CD4-positive, alpha-beta T cell treated with Interleukin-21 for 1 hour (primary cell): ENCODE measurements around the gene DKK2.
"Not testable (repeated sequence)": the region's sequence is repeated elsewhere in the genome, so short reads cannot be mapped to it uniquely, and the experiment has no call there.

Experiments used
- DNase-seq: peaks from one replicate; pipeline ENCODE4 v3.0.0-alpha.2; 2020

The DKK2 gene

GRCh38 chr4:107011312-107011711, 24.8 kb downstream of the DKK2 start:
- no peak for DNase-seq

GRCh38 chr4:107009196-107009968, 26.7 kb downstream of the DKK2 start:
- DNase-seq, result no peak

- no peak for DNase-seq
Measured at GRCh38 chr4:107008115-107008514, 28.0 kb downstream of the DKK2 start.

- DNase-seq, result no peak
Measured at GRCh38 chr4:107006218-107006617, 29.9 kb downstream of the DKK2 start.

- no peak for DNase-seq
Measured at GRCh38 chr4:106996490-106996889, 39.6 kb downstream of the DKK2 start.

GRCh38 chr4:106993827-106994226, 42.3 kb downstream of the DKK2 start:
- DNase-seq, result no peak

DNA sequence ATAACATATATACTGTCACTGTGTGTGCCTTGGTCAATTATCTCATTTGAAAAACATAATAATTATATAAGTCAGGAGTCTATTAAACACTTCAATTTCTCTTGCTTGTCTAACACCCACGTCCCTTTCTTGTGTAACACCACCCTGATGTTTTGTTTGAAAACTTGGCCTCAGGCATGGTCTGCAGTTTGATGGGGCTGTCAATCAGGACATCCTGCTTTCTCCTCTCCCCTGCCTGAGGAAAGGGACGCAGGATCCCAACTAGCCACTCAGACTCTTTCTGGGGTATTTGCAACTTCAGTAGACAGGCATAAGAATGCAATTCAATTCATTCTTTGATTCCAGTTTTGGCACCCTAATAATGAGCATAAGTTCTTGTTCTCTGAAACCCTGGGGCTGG, 48.8 kb downstream of the DKK2 start:
- no peak for DNase-seq

- no peak for DNase-seq
Measured at GRCh38 chr4:106986486-106986885, 49.6 kb downstream of the DKK2 start.

DNA sequence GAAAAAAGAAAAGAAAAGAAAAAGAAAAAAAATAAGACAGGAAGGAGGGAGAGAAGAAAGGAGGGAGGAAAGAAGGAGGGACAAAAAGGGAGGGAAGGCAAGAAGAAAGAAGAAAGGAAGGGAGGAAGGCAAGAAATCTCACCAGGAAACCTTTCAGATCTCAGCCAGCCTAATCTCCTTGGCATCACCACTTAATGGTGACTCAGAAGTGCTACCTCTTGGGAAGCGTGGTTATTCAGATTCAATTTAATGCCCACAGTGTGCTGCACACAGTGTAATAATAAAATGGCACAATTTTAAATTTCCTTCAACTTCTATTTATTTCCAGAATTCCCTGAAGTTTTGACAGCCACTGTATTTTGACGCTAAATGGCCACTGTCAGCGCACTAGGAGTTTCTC, 50.3 kb downstream of the DKK2 start:
- no peak for DNase-seq

- DNase-seq, result no peak
Measured at GRCh38 chr4:106982711-106983211, 53.4 kb downstream of the DKK2 start.

GRCh38 chr4:106981431-106981830, 54.7 kb downstream of the DKK2 start:
- no peak for DNase-seq

DNA sequence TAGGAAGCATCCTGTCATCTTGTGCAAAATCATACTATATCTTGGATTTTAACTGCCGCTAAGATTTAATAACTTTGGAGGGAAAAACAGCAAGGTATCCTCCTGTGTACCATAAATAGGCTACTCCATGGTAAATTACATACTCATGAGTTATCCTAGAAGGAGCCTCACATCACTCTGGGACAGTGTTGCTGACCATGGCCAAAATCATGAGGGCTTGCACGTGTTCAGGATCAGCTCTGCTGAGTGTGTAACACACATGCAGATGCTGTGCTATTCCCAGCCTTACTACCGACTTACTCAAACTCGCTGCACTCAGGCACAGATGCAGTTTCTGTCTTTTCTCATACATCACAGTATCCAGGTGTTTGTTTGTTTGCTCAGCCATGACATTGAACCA, 56.6 kb downstream of the DKK2 start:
- DNase-seq, result no peak

- DNase-seq, result no peak
Measured at GRCh38 chr4:106978046-106978774, 57.9 kb downstream of the DKK2 start.

GRCh38 chr4:106971636-106972035, 64.5 kb downstream of the DKK2 start:
- DNase-seq, result no peak

DNA sequence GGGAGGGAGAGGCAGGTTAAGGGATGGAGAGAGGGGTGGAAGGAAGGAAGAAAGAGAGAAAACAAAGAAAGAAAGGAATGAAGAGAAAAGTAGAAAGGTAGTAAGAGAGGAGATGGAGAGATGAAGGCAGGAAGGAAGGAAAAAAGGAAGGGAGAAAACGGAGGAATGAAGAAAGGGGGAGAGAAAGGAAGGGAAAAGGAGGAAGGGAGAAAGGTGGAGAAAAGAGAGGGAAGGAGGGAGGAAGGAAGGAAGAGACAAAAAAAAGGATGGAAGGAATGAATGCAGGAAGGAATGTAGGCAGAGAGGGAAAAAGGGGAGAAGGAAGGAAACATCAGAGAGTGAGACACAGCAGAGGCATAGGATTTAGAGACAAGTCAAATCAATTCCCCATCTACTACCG, 68.2 kb downstream of the DKK2 start:
- DNase-seq, result no peak

DNA sequence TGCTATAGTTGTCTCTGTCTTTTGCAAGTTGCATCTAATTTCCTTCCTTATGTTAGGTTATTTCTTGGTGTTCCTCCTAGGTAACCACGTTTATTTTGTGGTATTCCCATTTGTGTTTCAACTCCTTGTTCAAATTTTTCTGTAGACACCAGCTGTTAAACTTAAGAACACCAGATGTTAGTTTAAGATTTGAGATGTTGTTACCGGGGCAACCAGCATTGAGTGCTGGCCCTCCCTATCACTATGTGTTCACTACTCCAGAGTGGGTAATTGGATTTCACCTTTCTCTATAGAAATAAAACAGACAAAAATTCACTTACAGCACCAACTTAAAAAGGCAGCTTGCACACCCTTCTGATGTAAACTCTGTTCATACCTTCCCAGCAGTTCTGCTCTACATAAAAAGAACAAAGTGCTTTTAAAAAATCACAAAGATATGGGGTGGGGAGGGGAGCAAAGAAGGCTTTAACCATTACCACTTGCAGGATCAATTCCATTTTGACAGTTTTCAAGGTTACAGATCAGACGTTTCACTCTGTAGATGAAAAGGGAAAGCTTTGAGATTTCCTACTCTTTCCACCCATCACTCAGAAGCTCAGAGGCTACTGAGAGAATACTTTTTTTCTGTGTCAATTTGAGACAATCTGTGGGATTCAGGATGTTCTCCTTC, 82.9 kb downstream of the DKK2 start:
- DNase-seq, result no peak

GRCh38 chr4:106951891-106952290, 84.2 kb downstream of the DKK2 start:
- no peak for DNase-seq

GRCh38 chr4:106941841-106942240, 94.3 kb downstream of the DKK2 start:
- no peak for DNase-seq

- DNase-seq, result no peak
Measured at GRCh38 chr4:106930522-106930921, 105.6 kb downstream of the DKK2 start.

DNA sequence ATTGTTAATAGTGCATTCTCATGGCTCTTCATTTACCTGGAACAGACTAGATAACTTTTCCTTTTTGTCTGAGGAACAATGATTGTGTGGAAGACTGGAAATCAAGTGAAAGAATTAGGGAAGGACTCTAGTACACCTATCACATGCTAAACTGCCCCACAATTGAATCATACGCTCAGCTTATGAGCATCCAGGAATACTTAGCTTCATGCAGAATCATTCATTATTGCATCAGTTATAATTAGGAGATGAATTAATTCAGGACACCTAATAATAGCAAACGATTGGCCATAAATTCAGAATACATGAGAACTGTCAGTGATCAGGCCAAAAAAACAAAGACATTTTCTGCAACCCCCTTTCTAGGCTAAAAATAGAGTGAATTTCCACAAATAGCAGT, 106.9 kb downstream of the DKK2 start:
- DNase-seq, result no peak

- no peak for DNase-seq
Measured at GRCh38 chr4:106914223-106914622, 121.9 kb downstream of the DKK2 start.

DNA sequence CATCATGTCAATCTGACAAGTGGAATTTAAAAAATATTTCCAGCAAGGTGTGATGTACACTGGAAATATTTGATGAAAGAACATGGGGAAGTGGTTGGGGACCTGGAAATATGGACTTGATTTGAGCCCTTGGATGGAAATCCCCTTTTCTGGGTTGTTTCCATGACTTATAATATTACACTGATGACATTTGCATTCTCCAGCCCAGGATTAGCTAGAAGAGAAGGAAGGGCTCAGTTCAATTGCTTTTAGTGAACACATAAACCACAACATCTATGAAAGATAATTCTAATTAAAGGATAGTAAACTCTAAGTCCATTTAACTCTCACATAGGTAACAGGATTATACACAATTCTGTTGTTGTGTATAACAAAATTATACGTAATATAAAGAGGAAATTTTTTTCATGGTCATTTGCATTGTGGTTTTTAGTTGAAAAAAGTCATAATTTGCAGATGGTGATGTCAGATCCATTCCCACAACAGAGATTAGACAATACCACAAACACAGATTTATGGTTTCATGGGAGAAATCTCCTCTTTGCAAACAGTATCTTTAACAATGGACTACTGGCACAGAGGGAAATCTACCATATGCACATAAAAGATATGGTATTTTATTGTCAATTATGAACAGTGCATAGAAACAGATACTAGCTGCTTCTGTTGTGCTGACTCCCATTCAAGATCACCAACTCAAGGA, 126.5 kb downstream of the DKK2 start:
- DNase-seq, result no peak

GRCh38 chr4:106908049-106908448, 128.1 kb downstream of the DKK2 start:
- not testable (repeated sequence) for DNase-seq
